Keratinocyte (primary cell): ENCODE data around the gene DLEC1. TPM values are rescaled to one million over a fixed set of nuclear protein-coding genes. Genes with fewer than 3 reads are reported as not detected.

Source experiments
- DNase-seq: peaks from one replicate; pipeline ENCODE4 v3.0.0-alpha.2; 2011; ENCODE audit warnings: low read depth, missing footprints, low spot score
- FAIRE-seq: peaks from 2 replicates; lab custom pipeline; 2011; peaks lifted over from hg19 to GRCh38; lab: Jason Lieb, UNC
- H2AFZ ChIP-seq: 2 replicates; pipeline ENCODE4 v1.6.0; 2012; ENCODE audit warnings: low read length, control low read depth, inconsistent platforms; ENCODE audit not compliant: control insufficient read depth
- H3K27ac ChIP-seq: 2 replicates; pipeline ENCODE4 v1.5.1; 2011; ENCODE audit warnings: low read length; ENCODE audit not compliant: control insufficient read depth, insufficient read depth
- H3K27me3 ChIP-seq: 3 replicates; pipeline ENCODE4 v1.6.0; 2011; ENCODE audit warnings: low read length; ENCODE audit not compliant: control insufficient read depth, insufficient read depth; ENCODE audit errors: extremely low read depth
- H3K36me3 ChIP-seq, 2 experiments: 2 replicates in 1 of 2; 3 replicates in 1 of 2; pipeline ENCODE4 v1.5.1; 2011; ENCODE audit warnings: low read length in 2 of 2, mild to moderate bottlenecking in 1 of 2; ENCODE audit not compliant: control insufficient read depth in 2 of 2, insufficient read depth in 2 of 2; ENCODE audit errors: extremely low read depth in 1 of 2
- H3K4me1 ChIP-seq: 3 replicates; pipeline ENCODE4 v1.5.1; 2011; ENCODE audit warnings: low read length; ENCODE audit not compliant: control insufficient read depth, insufficient read depth; ENCODE audit errors: extremely low read depth
- H3K4me2 ChIP-seq: 3 replicates; pipeline ENCODE4 v1.6.0; 2011; ENCODE audit warnings: low read depth, low read length; ENCODE audit not compliant: control insufficient read depth, insufficient read depth; ENCODE audit errors: extremely low read depth
- H3K4me3 ChIP-seq, 3 experiments: fragments of 200-600 bp in 1 of 3; sonication (generic) in 1 of 3; 2 replicates in 2 of 3; 3 replicates in 1 of 3; pipeline ENCODE4 v1.5.1; 2011 to 2016; ENCODE audit warnings: low read length in 3 of 3, mild to moderate bottlenecking in 3 of 3, control low read depth in 2 of 3, inconsistent platforms in 1 of 3, low read depth in 1 of 3, mixed read lengths in 1 of 3, mixed run types in 1 of 3, moderate library complexity in 1 of 3; ENCODE audit not compliant: control insufficient read depth in 2 of 3, insufficient read depth in 2 of 3; ENCODE audit errors: extremely low read depth in 1 of 3
- H3K79me2 ChIP-seq: 2 replicates; pipeline ENCODE4 v1.6.0; 2012; ENCODE audit warnings: low read length; ENCODE audit not compliant: control insufficient read depth, insufficient read depth
- H3K9ac ChIP-seq: 3 replicates; pipeline ENCODE4 v1.6.0; 2011; ENCODE audit warnings: low read length; ENCODE audit not compliant: control insufficient read depth, insufficient read depth; ENCODE audit errors: extremely low read depth
- H3K9me1 ChIP-seq: 3 replicates; pipeline ENCODE4 v1.6.0; 2011; ENCODE audit warnings: low read length; ENCODE audit not compliant: control insufficient read depth, insufficient read depth; ENCODE audit errors: extremely low read depth
- H3K9me3 ChIP-seq: 2 replicates; pipeline ENCODE4 v1.5.1; 2012; ENCODE audit warnings: low read depth, low read length; ENCODE audit not compliant: control insufficient read depth
- H4K20me1 ChIP-seq: 3 replicates; pipeline ENCODE4 v1.6.0; 2011; ENCODE audit warnings: low read length; ENCODE audit not compliant: control insufficient read depth, insufficient read depth; ENCODE audit errors: extremely low read depth
- CTCF ChIP-seq, 3 experiments: IDR thresholded peaks in 1 of 3; conservative IDR thresholded peaks in 1 of 3; optimal IDR thresholded peaks in 1 of 3; 2 replicates in 2 of 3; 3 replicates in 1 of 3; pipeline versions ENCODE3 to v1.5.1; 2011; ENCODE audit warnings: low read length in 3 of 3, mild to moderate bottlenecking in 3 of 3, moderate library complexity in 2 of 3, control low read depth in 1 of 3, inconsistent platforms in 1 of 3; ENCODE audit not compliant: insufficient read depth in 2 of 3; ENCODE audit errors: extremely low read depth in 1 of 3
- EZH2 ChIP-seq: IDR thresholded peaks from one replicate; pipeline ENCODE4 v1.6.1; 2012; ENCODE audit warnings: inconsistent platforms, mild to moderate bottlenecking, low read length, moderate library complexity
- dilution Hi-C: fragments of 300-500 bp; cut with MboI; formaldehyde crosslinking; loops from one replicate; pipeline ENCODE4 v1.7.0; 2020; ENCODE audit warnings: low sequenced_read_pairs; ENCODE audit not compliant: extremely low pct_ligation_motif_present
- polyA plus RNA-seq, 5 experiments: library from polyadenylated mRNA; depleted of rRNA in 3 of 5; stranded (reverse) in 3 of 5; stranded (forward) in 1 of 5; unstranded in 1 of 5; fragments of >200 nt; gene quantifications; 1 replicate in 1 of 5; 2 replicates in 3 of 5; 3 replicates in 1 of 5; pipeline versions ENCODE4 v1.2.1 to v1.2.3, GENCODE V29; 2011 to 2012; ENCODE audit warnings: missing spikeins in 2 of 5, low read depth in 1 of 5, low replicate concordance in 1 of 5

DLEC1 gene
- polyA plus RNA-seq, 1 donor (not counting 4 experiments of a cell fraction or from before 2014, with no cell fraction given), result not detected

GRCh38 chr3:38085311-38085942, 46.4 kb downstream of the DLEC1 start:
- Histone ChIP-seq H3K27me3 (no peaks in the 10 kb centered on the region), H4K20me1 (no peaks in the 10 kb centered on the region), H3K36me3 (no peaks in the 10 kb centered on the region), H3K4me1 (no peaks in the 10 kb centered on the region), H3K9me1 (no peaks in the 10 kb centered on the region), H2AFZ (no peak overlapping the region), H3K9ac (no peak overlapping the region), H3K4me3 (no peak overlapping the region), H3K79me2 (no peaks in the 10 kb centered on the region), H3K4me2 (no peak overlapping the region), H3K9me3 (no peaks in the 10 kb centered on the region), H3K27ac (no peak overlapping the region)
- dilution Hi-C loops, result no loop called here
- TF ChIP-seq EZH2 (no peak), CTCF (optimal IDR thresholded peaks at IDR 0.05 in 1 of 3, IDR thresholded peaks at IDR 0.05 in 1 of 3, conservative IDR thresholded peaks at IDR 0.05 in 1 of 3; ENCODE audit: extremely low read depth in 1 of 3, insufficient read depth in 2 of 3, low read length in 3 of 3) (no peak)
- FAIRE-seq, result no peak
- DNase-seq, result no peak

DNA sequence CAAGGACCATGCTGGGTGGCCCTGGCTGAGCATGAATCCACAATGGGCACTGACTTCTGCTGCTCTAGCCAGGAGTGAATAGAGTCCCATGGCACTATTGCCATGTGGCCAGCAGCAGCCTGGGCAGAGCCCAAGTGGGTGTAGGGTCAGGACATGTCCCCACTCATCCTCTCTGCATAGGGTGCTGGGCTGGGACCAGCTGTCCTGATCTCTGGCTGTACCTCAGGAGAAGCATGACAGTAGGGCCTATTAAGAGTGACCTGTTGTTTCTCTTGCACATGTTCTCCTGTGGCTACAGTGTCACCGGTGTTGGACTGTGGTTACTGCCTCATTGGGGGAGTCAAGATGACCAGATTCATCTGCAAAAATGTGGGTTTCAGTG, 46.9 kb downstream of the DLEC1 start:
- Histone ChIP-seq H3K9ac (no peak overlapping the region), H3K9me1 (no peaks in the 10 kb centered on the region), H3K9me3 (no peaks in the 10 kb centered on the region), H3K27ac (no peak overlapping the region), H3K4me1 (no peaks in the 10 kb centered on the region), H3K4me2 (no peak overlapping the region), H3K4me3 (no peak overlapping the region), H4K20me1 (no peaks in the 10 kb centered on the region), H3K27me3 (no peaks in the 10 kb centered on the region), H2AFZ (no peak overlapping the region), H3K36me3 (no peaks in the 10 kb centered on the region), H3K79me2 (no peaks in the 10 kb centered on the region)
- no peak for FAIRE-seq
- DNase-seq, result no peak
- no peak for TF ChIP-seq EZH2
- TF ChIP-seq CTCF (optimal IDR thresholded peaks at IDR 0.05 in 1 of 3, IDR thresholded peaks at IDR 0.05 in 1 of 3, conservative IDR thresholded peaks at IDR 0.05 in 1 of 3; ENCODE audit: extremely low read depth in 1 of 3, insufficient read depth in 2 of 3, low read length in 3 of 3), result no peak
- dilution Hi-C loops, result no loop called here
